ENCODE measurements around the gene ACBD7.

DNA sequence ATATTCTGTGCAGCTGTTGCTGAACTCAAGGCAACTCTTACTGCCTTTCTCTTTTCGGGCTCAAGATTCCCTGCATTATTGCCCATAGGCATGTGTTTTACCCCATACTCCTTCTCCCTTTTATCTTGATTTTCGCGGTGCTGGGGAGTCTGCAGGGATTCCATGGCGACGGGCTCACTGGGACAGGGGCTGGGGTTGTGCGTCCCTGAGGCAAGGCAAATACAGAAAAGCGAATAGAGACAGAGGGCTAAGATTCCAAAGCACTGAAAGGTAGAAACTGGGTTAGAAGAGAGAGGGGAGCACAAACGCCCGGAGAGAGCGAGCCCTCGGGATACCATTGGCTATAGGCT lies 8.1 kb upstream of the ACBD7 start:
- TF ChIP-seq POLR2AphosphoS5 (IDR thresholded peaks at IDR 0.05) = no peak
- TF ChIP-seq POLR2A (IDR thresholded peaks at IDR 0.05) = no peak
